Measurements from ENCODE around the gene RBMS3.
"Not testable (repeated sequence)": the region's sequence is repeated elsewhere in the genome, so short reads cannot be mapped to it uniquely, and the experiment has no call there.

Gene RBMS3

GRCh38 chr3:29481969-29482767, 201.3 kb downstream of the RBMS3 start:
- DNase-seq (ENCODE audit: low spot score): no peak

- no peak for DNase-seq (ENCODE audit: low spot score)
These were observed 203.8 kb downstream of the RBMS3 start for GRCh38 chr3:29484633-29485032.

GRCh38 chr3:29486096-29486495, 205.2 kb downstream of the RBMS3 start:
- DNase-seq (ENCODE audit: low spot score): no peak

GRCh38 chr3:29486917-29487316, 206.0 kb downstream of the RBMS3 start:
- DNase-seq (ENCODE audit: low spot score): no peak

- no peak for DNase-seq (ENCODE audit: low spot score)
These were observed 208.1 kb downstream of the RBMS3 start for GRCh38 chr3:29488922-29489321.

GRCh38 chr3:29493109-29493508, 212.2 kb downstream of the RBMS3 start:
- DNase-seq (ENCODE audit: low spot score): no peak

GRCh38 chr3:29494305-29495036, 213.6 kb downstream of the RBMS3 start:
- DNase-seq (ENCODE audit: low spot score): no peak

GRCh38 chr3:29497282-29497681, 216.4 kb downstream of the RBMS3 start:
- no peak for DNase-seq (ENCODE audit: low spot score)

GRCh38 chr3:29502771-29503170, 221.9 kb downstream of the RBMS3 start:
- no peak for DNase-seq (ENCODE audit: low spot score)

GRCh38 chr3:29503314-29503713, 222.4 kb downstream of the RBMS3 start:
- DNase-seq (ENCODE audit: low spot score): no peak

- DNase-seq (ENCODE audit: low spot score): no peak
These were observed 223.1 kb downstream of the RBMS3 start for GRCh38 chr3:29503958-29504357.

- DNase-seq (ENCODE audit: low spot score): no peak
These were observed 225.6 kb downstream of the RBMS3 start for GRCh38 chr3:29506502-29506901.

GRCh38 chr3:29511701-29512100, 230.8 kb downstream of the RBMS3 start:
- no peak for DNase-seq (ENCODE audit: low spot score)

GRCh38 chr3:29512641-29513040, 231.8 kb downstream of the RBMS3 start:
- DNase-seq (ENCODE audit: low spot score): no peak

GRCh38 chr3:29513236-29513635, 232.4 kb downstream of the RBMS3 start:
- DNase-seq (ENCODE audit: low spot score): no peak

- no peak for DNase-seq (ENCODE audit: low spot score)
These were observed 233.3 kb downstream of the RBMS3 start for GRCh38 chr3:29514170-29514569.

- no peak for DNase-seq (ENCODE audit: low spot score)
These were observed 234.0 kb downstream of the RBMS3 start for GRCh38 chr3:29514912-29515311.

GRCh38 chr3:29515451-29515850, 234.6 kb downstream of the RBMS3 start:
- DNase-seq (ENCODE audit: low spot score): no peak

- DNase-seq (ENCODE audit: low spot score): no peak
These were observed 235.3 kb downstream of the RBMS3 start for GRCh38 chr3:29516164-29516563.

GRCh38 chr3:29520764-29521163, 239.9 kb downstream of the RBMS3 start:
- DNase-seq (ENCODE audit: low spot score): no peak

- DNase-seq (ENCODE audit: low spot score): no peak
These were observed 240.4 kb downstream of the RBMS3 start for GRCh38 chr3:29521293-29521692.

- no peak for DNase-seq (ENCODE audit: low spot score)
These were observed 240.9 kb downstream of the RBMS3 start for GRCh38 chr3:29521751-29522150.

- not testable (repeated sequence) for DNase-seq (ENCODE audit: low spot score)
These were observed 243.6 kb downstream of the RBMS3 start for GRCh38 chr3:29524433-29524832.

All from Ammon's horn (tissue), 1 donor.